ENCODE data around the gene AHRR.

The AHRR gene

GRCh38 chr5:445591-445990 is 124.1 kb downstream of the AHRR start:
- DNase-seq = no peak

- DNase-seq = no peak
Observed at GRCh38 chr5:446066-446882, 124.8 kb downstream of the AHRR start.

- DNase-seq = peak in 2 of 3 experiments; percentile 34 to 61
Observed at GRCh38 chr5:446883-447263, 125.4 kb downstream of the AHRR start.

- no peak for DNase-seq
Observed at GRCh38 chr5:447501-447900, 126.0 kb downstream of the AHRR start.

- DNase-seq = no peak
Observed at GRCh38 chr5:448061-448765, 126.7 kb downstream of the AHRR start.

- no peak for DNase-seq
Observed at GRCh38 chr5:448766-449090, 127.2 kb downstream of the AHRR start.

- DNase-seq = no peak
Observed at GRCh38 chr5:449151-449550, 127.6 kb downstream of the AHRR start.

GRCh38 chr5:451587-452458 is 130.3 kb downstream of the AHRR start:
- DNase-seq = no peak

GRCh38 chr5:452978-453710 is 131.6 kb downstream of the AHRR start:
- DNase-seq = no peak

GRCh38 chr5:453725-454481 is 132.4 kb downstream of the AHRR start:
- DNase-seq = no peak

- no peak for DNase-seq
Observed at GRCh38 chr5:454936-455335, 133.4 kb downstream of the AHRR start.

- no peak for DNase-seq
Observed at GRCh38 chr5:455806-456205, 134.3 kb downstream of the AHRR start.

GRCh38 chr5:456351-457194 is 135.1 kb downstream of the AHRR start:
- DNase-seq = no peak

- DNase-seq = no peak
Observed at GRCh38 chr5:457195-457961, 135.9 kb downstream of the AHRR start.

- DNase-seq = no peak
Observed at GRCh38 chr5:458547-459353, 137.2 kb downstream of the AHRR start.

- DNase-seq = no peak
Observed at GRCh38 chr5:459562-460272, 138.2 kb downstream of the AHRR start.

- DNase-seq = no peak
Observed at GRCh38 chr5:460273-460625, 138.7 kb downstream of the AHRR start.

- DNase-seq = no peak
Observed at GRCh38 chr5:462051-462481, 140.6 kb downstream of the AHRR start.

GRCh38 chr5:463301-463700 is 141.8 kb downstream of the AHRR start:
- no peak for DNase-seq
